ENCODE results near the gene DNAJB5. TPM values are rescaled to one million over a fixed set of nuclear protein-coding genes. Genes with fewer than 3 reads are reported as not detected.

DNAJB5 gene
- total and polyA plus RNA-seq, 4 donors, result 0.76 to 2.3 (median 1.8) TPM

DNA sequence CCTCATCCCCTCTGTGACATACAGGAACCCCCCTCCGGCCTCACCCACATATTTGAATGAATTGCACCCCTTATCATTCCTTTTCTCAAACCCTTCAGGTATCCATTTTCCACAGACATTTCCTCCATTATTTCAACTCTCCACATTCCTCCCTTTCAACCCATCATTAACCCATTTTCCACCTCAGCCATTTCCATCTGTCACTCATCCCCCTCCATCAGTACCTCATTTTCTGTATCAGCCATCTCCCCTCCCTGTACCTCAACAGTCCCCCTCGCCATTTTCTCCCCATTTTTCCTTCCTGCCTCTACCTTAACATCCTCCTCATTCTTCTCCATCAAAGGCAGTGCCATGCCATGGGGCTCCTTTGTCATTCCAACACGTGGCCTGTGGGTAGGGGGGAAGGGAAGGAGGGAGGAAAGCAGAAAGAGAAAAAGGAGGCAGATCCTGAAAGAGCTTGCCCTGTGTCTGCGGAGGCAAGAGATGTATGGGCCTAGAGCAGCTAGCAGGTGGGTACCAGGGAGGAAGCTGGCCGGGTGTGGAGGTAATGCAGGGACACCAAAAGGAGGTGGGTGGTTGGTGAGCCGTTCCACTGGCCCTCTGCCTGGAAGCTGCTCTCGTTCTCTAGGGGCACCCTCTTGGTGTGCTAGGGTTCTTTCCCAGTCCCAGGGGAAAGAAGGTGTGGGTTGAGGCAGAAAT lies 1.5 kb downstream of the DNAJB5 start:
- DNase-seq (ENCODE audit: low spot score), result no peak
- Histone ChIP-seq H3K9me3 (ENCODE audit: control insufficient read depth in 4 of 4, low read length in 3 of 4) (no peaks in the 10 kb centered on the region), H3K36me3 (ENCODE audit: control insufficient read depth in 4 of 4, insufficient read depth in 3 of 4, low read depth in 1 of 4, low read length in 3 of 4) (no peaks in the 10 kb centered on the region), H3K4me3 (ENCODE audit: low read depth in 1 of 3, low read length in 3 of 3) (no peak overlapping the region), H3K9ac (ENCODE audit: low read depth in 1 of 2, low read length in 2 of 2) (no peak overlapping the region), H3K27me3 (ENCODE audit: control insufficient read depth in 4 of 4, insufficient read depth in 4 of 4, low read length in 3 of 4) (no peaks in the 10 kb centered on the region), H3K27ac (ENCODE audit: low read depth in 1 of 2, low read length in 2 of 2) (peak overlapping the region in 1 of 2 donors; percentile 59), H3K4me1 (ENCODE audit: control insufficient read depth in 4 of 4, insufficient read depth in 4 of 4, low read length in 3 of 4) (peaks cover 4 to 24% (median 10%) of the 10 kb centered on the region in 4 donors)
- TF ChIP-seq FOXA2 (IDR thresholded peaks at IDR 0.05) (no peak), REST (IDR thresholded peaks at IDR 0.05) (no peak), SP1 (IDR thresholded peaks at IDR 0.05) (no peak), FOXA1 (IDR thresholded peaks at IDR 0.05) (no peak), ATF3 (IDR thresholded peaks at IDR 0.05) (no peak)
- WGBS, result 83% methylated on average over 7 of the region's 7 CpGs

GRCh38 chr9:34991607-34992375 lies 2.2 kb downstream of the DNAJB5 start:
- peaks cover 4 to 26% (median 12%) of the 10 kb centered on the region in 4 donors for H3K4me1 ChIP-seq (ENCODE audit: control insufficient read depth in 4 of 4, insufficient read depth in 4 of 4, low read length in 3 of 4)

More at GRCh38 chr9:34991607-34992375, 2.2 kb downstream of the DNAJB5 start:
- Histone ChIP-seq H3K9ac (ENCODE audit: low read depth in 1 of 2, low read length in 2 of 2) (no peak overlapping the region), H3K36me3 (ENCODE audit: control insufficient read depth in 4 of 4, insufficient read depth in 3 of 4, low read depth in 1 of 4, low read length in 3 of 4) (no peaks in the 10 kb centered on the region), H3K9me3 (ENCODE audit: control insufficient read depth in 4 of 4, low read length in 3 of 4) (no peaks in the 10 kb centered on the region), H3K4me3 (ENCODE audit: low read depth in 1 of 3, low read length in 3 of 3) (no peak overlapping the region), H3K27ac (ENCODE audit: low read depth in 1 of 2, low read length in 2 of 2) (peak overlapping the region in 1 of 2 donors; percentile 1), H3K27me3 (ENCODE audit: control insufficient read depth in 4 of 4, insufficient read depth in 4 of 4, low read length in 3 of 4) (no peaks in the 10 kb centered on the region)
- no peak for DNase-seq (ENCODE audit: low spot score)
- WGBS, result 87% methylated on average over 15 of the region's 15 CpGs
- TF ChIP-seq GABPA (IDR thresholded peaks at IDR 0.05 in 1 of 2, conservative IDR thresholded peaks at IDR 0.05 in 1 of 2) (no peak), HNF4G (IDR thresholded peaks at IDR 0.05) (no peak), NR2F2 (IDR thresholded peaks at IDR 0.05) (no peak), HNF4A (conservative IDR thresholded peaks at IDR 0.05) (no peak), CTCF (IDR thresholded peaks at IDR 0.05; ENCODE audit: low read depth, low read length, missing input control) (no peak), REST (IDR thresholded peaks at IDR 0.05) (no peak)
